GM18505 (cell line): ENCODE measurements around the gene PCGF1.
A peak's percentile ranks its signal among the peaks of the same experiment; 100 is the strongest.

Source experiments
- ATAC-seq: cut with Tn5 transposase; IDR thresholded peaks from one replicate; pipeline ENCODE4 v1.9.1; 2021; ENCODE audit not compliant: unreplicated experiment
- POLR2A ChIP-seq: IDR thresholded peaks from 4 replicates; pipeline ENCODE4 v1.6.1; 2011; ENCODE audit warnings: borderline replicate concordance; ENCODE audit not compliant: insufficient read depth, insufficient read length; ENCODE audit errors: extremely low read depth

PCGF1 gene

DNA sequence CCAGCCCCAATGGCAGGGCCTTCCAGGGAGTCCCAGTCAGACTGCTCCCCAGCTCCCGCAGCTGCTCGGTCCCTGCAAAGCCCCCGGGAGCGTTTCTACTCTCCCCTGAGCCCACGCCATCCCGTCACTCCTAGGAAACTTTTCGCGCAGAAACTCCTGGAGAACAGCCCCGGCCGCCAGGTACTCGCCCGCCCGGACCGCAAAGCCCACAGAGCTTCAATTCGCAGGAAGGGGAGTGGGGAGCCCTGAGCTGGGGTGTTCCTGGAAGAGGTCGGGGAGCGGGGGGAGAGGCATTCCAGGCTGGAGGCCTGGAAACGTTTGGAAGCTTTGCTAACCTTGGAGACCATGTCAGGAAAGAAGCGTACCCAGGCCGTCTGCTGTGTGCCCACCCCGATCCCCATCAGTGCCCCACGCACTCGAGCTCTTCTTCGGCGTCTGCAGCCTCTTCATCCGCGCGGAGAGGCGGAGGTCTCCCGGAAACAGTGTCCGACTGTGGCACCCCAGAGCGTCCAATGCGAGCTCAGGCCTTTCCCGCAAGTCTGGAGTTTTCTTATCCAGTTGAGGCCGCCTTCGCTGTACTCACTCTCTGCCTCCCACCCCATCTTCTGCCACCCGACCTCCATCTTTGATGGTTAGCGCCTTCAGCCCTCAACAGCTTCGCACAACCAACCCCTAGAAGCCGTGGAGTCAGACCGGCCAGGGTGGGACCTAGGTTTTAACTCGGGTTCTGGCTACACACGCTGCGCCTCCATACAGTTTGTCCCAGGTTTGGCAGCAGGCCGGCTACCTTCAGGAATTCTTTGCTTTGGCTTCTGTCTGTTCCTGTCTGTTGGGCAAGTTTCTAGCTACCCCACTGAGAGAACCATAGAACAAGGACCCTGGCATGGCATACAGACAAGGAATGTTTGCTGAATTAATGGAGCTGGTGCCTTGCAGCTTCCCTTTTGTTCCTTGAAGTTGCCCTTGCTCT lies 3.7 kb downstream of the PCGF1 start:
- TF ChIP-seq POLR2A = no peak
- no peak for ATAC-seq

DNA sequence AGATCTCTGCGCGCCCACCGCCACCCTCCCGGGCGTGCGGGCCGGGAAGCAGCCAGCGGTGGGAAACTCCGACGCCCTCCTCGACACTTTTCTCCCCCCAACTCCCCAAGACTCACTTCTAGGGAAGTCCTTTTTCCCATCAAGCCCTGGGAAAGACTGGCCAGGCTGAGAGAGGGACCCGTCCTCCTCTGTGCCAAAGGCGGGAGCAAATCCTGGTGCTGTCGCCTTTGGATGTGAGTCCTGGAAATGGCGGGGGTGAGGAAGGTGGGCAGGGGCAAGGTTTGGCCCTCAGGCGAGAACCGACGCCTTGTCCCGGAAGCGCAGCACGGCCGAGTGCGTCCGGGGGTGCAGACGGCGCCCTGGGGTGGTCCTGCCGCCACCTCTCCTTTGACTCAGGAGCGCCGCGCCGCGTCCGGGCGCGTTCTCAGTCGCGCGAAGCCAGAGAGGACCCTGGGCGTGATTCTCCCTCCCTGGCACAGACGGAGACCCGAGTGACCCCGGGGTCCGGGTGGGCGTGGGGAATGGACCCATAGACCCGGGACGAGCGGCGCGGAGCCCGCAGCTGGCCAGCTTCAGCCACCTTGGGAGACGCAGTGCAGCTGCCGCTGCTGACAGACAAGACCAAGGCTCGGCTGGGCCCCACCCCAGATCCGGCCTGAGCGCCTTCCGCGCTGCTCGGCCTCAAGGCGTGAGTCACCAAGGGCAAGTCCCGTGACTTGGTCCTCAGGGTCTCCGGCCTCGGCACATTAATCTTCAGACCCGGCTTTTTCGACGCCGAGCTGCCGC lies 4.6 kb downstream of the PCGF1 start:
- ATAC-seq = peak; percentile 28
- peak; percentile 82 for TF ChIP-seq POLR2A

DNA sequence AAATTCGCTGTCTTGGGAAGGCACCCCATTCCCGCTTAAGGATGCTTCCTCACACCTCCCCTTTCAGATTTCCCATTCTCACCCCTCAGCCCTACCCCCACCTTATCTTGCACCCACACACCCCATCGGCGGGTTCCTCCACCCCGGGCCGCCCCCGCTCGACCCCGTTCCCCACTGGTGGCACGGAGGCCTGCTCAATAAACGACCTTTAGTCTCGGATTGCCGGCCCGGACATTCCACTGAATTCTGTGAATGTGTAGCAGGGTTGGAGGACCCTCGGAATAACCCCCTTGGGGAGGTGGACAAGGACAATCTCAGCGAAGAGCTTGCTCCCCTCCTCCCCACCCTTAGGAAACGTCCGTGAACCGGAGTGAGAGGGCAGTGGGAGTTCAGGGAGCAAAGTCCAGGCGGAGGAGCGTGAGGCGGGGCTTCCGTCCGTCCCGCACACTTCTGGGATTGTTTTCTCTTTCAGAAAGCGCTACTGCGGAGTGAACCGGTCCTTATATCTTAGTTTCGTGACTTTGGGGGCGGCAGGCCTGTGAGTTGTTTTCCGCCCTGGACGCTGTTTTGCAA lies 5.3 kb downstream of the PCGF1 start:
- TF ChIP-seq POLR2A = no peak
- no peak for ATAC-seq

DNA sequence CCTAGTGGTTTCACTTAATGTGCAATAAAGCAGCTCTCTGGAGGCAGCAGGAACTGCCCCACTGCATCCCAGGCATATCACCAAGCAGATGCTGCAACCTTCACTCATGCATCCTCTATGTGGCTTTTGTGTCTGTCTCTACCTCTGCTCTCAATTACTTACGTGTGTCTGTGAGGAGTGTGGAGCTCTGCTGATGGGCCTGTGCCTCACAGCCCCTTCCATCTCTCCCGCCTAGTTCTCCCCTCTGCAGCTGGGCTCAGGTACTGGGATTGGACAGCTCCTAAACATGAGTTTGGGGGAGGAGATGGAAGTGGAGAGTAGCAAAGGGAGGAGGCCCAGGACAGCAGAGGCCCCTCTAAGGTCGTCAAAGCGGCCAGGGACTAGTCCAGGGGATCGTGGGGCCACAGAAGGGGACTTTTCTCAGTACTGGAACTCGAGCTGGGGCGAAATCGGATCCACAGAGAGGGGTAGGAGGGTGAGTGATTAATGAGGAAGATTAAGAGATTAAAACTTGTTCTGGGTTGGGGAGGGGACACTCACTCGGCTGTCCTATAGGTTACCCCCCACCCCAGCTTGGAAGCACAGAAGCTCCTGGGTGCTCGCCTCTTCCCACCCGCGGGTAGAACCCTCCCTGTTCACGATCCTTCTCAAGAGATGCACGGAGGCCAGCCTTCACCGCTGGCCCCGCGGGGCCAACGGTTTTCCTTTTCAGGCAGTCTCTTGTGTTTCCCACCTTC lies 6.0 kb downstream of the PCGF1 start:
- ATAC-seq = no peak
- no peak for TF ChIP-seq POLR2A

DNA sequence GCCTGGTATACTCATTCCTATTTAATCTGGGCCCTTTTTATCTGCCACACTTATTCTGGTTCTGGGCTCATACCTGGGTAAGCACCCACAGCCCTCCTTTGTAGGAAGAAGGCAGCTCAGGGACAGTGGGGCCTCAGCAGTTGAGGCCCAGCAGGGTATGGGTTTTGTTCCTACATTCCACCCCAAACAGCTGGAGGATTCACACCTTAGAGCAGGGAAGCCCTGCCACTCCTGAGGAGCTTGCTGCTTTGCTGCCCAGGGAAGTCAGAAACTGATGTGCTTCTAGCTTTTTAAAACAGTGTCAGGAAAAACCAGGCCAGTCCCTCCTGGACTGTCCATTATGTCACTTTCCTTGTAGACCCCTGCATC lies 6.9 kb downstream of the PCGF1 start:
- no peak for TF ChIP-seq POLR2A
- no peak for ATAC-seq

DNA sequence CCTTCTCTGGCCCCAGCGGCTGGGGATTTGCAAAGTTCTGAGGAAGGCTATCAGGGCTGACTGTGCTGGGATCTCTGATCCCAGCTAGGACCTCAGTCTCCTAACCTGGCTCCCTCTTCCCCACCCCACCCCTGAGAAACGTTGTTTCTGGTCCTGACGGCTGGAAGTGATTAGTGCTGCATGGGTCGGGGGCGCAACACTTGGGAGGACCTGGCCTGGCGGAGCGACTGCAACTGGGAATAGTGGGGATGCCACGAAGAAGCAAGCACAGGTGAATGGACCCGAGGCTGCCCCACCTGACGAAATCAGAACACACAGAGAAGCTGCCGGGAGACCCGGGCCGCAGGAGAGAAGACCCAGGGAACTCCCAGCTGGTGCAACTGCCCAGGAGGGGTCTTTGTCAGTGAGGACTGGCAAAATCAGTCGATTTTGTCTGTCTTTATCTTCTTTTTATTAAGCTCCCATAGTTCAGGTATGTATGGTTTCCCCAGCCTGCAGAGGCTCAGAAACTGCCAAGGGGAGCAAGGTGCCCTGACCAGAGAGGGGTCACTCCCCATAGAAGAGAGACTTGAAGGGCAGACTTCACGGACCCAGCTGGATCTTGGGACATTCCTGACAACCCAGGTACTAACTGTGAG lies 7.4 kb downstream of the PCGF1 start:
- TF ChIP-seq POLR2A = no peak
- ATAC-seq = no peak

DNA sequence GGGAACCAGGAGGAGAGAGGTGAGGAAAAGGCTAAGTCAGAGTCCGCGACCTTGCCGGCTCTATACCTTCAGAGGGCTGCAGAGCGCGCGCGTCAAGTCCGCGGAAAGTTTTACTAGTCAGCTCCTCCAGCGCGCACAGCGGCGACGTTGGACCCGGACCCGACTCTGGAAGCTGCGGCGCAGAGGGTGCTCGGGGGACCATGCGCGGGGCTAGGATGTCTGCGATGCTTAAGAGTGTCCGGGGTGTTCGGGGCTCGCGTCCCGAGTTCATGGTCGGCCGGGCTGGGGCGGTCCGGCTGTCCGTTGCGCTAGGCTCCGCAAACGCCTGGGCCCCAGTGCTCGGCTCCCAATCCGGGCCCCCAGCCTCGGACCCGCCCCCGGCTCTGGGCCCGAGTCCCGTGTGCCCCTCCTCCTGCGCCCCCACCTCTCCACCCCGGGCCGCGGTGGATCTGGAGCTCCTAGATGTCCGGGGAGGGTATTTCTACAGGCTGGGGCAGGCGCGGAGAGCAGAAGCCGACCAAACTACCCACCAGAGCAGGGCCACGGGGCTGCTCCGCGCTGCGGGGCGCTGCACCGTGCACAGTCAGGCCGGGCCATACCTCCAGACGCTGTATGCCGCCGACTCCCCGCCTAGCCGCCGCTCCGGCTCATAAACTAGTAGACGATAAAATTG lies 8.1 kb downstream of the PCGF1 start, which contains the start of gene LBX2:
TSS of gene LBX2 (minus strand) at position 337 of the 673 bp plus-strand sequence. CDS start at position 271, 66 bp downstream.
- TF ChIP-seq POLR2A = no peak
- no peak for ATAC-seq

DNA sequence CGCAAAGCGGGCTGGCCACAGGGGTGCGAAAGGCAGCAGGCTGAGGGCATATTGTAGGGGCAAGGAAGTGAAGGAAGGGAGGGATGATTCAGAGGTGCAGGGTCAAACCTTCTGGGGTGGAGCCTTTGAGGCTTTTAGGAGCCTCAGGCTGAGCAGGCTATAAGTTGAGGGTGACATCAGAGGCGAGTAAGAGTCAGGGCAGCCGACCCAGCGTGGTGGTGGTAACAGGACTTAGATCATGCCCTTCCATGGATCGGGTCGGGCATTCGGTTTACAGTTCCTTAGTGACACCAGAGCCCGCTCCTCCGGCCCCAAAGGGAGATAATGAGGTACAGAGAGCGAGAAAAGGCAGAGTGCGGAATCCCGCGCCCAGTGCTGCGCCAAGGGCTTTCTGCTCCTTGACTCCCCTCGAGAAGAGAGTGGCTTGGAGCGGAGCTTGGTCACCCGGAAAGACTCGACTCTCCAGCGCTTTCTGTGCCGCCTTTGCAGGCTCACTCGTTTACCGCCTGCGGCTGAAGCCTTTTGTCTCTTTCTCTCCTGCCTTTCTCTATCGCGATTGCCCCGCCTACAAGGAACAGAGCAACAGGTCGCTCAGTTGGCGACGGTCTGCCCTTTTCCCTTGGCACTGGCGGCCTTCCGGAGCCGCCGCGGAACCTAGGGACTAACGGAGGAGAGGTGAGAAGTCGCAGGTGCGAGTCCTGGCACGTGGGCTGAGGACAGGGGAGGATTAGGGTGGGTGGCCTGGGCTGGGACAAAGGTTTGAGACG lies 8.8 kb downstream of the PCGF1 start:
- TF ChIP-seq POLR2A = no peak
- no peak for ATAC-seq

DNA sequence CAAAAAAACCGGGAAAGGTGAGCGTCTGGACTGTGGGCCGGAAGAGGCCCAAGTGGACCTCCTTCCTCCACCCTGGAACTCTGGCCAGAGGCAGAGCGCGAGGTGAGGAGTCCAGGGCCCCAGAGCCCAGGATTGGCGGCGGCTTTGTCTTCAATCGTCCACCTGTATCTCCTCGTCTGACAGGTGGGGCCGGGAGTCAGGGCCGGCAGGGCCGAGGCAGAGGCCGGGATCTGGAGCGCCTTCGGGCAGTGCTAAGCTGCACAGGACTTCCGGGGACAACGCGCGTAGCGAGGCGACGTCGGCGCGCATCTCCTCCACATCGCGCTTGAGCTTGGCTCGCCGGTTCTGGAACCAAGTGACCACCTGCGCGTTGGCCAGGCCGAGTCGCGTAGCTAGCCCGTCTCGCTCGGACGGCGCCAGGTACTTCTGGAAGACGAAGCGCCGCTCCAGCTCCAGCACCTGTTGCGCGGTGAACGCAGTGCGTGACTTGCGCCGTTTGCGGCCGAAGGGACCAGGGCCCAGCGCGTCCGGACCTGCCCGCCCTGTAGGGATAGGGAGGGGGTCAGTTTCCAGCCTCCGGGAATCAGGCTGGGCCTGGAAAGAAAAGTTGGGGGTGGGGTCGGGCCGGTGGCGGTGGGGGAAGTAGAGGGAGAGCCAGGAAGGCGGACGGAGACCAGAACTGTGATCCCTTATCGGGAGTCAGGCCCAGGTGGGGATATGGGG lies 9.6 kb downstream of the PCGF1 start:
- peak; percentile 49 for TF ChIP-seq POLR2A
- ATAC-seq = no peak

DNA sequence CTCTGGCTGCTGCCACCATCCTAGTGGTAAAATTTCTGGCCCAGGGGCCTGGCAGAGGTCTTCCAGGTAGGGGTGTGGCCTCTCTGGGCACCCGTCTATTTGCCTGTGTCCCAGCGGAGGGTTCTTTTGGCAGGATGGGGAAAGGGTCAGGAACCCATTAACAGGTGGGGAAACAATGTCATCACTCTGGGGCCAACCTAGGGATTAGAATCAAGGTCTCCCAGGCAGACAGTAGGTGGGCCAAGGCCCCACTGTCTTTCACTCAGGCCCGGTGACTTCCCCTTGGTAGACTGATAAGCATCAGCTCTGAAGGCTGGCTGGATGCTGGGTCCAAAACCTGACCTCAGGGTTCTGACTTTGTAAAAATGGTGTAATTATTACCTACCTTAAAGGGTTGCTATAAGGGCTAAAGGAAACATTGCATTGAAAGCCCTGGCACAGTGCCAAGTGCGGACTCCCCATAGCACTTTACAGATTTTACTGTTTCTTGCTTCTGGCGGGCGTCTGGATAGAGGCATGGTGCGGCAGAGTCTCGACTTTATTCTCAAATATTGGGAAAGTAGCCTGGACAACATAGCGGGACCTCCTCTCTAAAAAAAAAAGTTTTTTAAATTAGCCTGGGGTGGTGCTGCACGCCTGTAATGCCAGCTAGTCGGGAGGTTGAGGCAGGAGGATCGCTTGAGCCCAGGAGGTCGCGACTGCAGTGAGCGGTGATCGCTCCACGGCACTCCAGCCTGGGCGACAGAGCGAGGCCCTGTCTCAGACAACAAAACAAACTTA lies 10.3 kb downstream of the PCGF1 start:
- ATAC-seq = no peak
- TF ChIP-seq POLR2A = no peak
